ENCODE data around the gene GNAI3. TPM values are rescaled to one million over a fixed set of nuclear protein-coding genes. Genes with fewer than 3 reads are reported as not detected.

The GNAI3 gene
- total and polyA plus RNA-seq, 2 of the 13 experiments (the other 11 are each of a cell fraction or from before 2014, with no cell fraction given): 4.3 to 9.0 TPM

- TF ChIP-seq ATF7 (IDR thresholded peaks at IDR 0.05) (no peak), ATF7 (CRISPR knock-in tag; IDR thresholded peaks at IDR 0.05) (0 out of 2 replicates have a peak, but pooled peaks have one; percentile 21), ZNF547 (CRISPR knock-in tag; IDR thresholded peaks at IDR 0.05) (peak; percentile 87), ZNF101 (CRISPR knock-in tag; IDR thresholded peaks at IDR 0.05; ENCODE audit: borderline replicate concordance, low read depth) (no peak), ZBTB40 (IDR thresholded peaks at IDR 0.05) (no peak), ZBTB40 (CRISPR knock-in tag; IDR thresholded peaks at IDR 0.05) (peak; percentile 29; the same call in 1 of the 2 replicates), ZBTB39 (CRISPR knock-in tag; IDR thresholded peaks at IDR 0.05) (no peak; the same call in 1 of the 2 replicates), HDAC6 (IDR thresholded peaks at IDR 0.05; ENCODE audit: low read depth, low read length) (no peak), HMG20A (CRISPR knock-in tag; IDR thresholded peaks at IDR 0.05; ENCODE audit: borderline replicate concordance) (0 out of 2 replicates have a peak, but pooled peaks have one; percentile 53), ZNF30 (CRISPR knock-in tag; IDR thresholded peaks at IDR 0.05) (no peak), ASH2L (IDR thresholded peaks at IDR 0.05; ENCODE audit: insufficient read length, low read depth, low read length) (peak; percentile 86), RAD51 (IDR thresholded peaks at IDR 0.05; ENCODE audit: borderline replicate concordance) (no peak), NBN (conservative IDR thresholded peaks at IDR 0.05) (no peak), ZNF672 (CRISPR knock-in tag; IDR thresholded peaks at IDR 0.05) (no peak)
- TF ChIP-seq, protein P1, sequence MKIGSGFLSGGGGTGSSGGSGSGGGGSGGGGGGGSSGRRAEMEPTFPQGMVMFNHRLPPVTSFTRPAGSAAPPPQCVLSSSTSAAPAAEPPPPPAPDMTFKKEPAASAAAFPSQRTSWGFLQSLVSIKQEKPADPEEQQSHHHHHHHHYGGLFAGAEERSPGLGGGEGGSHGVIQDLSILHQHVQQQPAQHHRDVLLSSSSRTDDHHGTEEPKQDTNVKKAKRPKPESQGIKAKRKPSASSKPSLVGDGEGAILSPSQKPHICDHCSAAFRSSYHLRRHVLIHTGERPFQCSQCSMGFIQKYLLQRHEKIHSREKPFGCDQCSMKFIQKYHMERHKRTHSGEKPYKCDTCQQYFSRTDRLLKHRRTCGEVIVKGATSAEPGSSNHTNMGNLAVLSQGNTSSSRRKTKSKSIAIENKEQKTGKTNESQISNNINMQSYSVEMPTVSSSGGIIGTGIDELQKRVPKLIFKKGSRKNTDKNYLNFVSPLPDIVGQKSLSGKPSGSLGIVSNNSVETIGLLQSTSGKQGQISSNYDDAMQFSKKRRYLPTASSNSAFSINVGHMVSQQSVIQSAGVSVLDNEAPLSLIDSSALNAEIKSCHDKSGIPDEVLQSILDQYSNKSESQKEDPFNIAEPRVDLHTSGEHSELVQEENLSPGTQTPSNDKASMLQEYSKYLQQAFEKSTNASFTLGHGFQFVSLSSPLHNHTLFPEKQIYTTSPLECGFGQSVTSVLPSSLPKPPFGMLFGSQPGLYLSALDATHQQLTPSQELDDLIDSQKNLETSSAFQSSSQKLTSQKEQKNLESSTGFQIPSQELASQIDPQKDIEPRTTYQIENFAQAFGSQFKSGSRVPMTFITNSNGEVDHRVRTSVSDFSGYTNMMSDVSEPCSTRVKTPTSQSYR (CRISPR knock-in tag; IDR thresholded peaks at IDR 0.05; ENCODE audit: borderline replicate concordance): no peak
These were observed 107.5 kb downstream of the GNAI3 start, which contains the start of gene GSTM4 (continued) for GRCh38 chr1:109655615-109656519.
